Stimulated activated CD4-positive, alpha-beta T cell treated with anti-CD3 and anti-CD28 coated beads, Interleukin-12 subunit alpha, Interleukin-12 subunit beta, amount 100 ng/mL, for 24 hours (primary cell): ENCODE results near the gene TTBK1.
A peak's percentile ranks its signal among the peaks of the same experiment; 100 is the strongest.

Experiments used
- DNase-seq, 2 experiments: peaks; one replicate each; pipeline ENCODE4 v3.0.0-alpha.2; 2020; ENCODE audit warnings: low read depth in 2 of 2

TTBK1 gene

DNA sequence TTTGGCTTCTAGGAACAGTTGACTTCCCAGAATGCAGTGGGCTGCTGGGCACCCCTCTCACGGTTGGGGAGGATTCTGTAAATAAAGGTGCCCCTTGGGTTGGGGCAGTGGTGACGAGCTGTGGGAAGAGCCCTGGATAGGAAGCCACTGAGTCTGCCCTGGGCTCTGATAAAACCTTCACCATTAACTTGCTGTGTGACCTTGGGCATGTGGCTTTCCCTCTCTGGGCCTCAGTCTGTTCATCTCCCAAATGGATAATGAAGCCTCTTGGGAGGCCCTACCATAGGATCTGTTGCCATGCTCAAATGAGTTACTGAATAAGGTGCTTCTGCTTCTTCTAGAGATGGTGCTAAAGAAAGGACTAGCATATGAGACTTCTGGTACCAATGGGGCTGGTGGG lies 61.6 kb downstream of the TTBK1 start:
- DNase-seq, result no peak

DNA sequence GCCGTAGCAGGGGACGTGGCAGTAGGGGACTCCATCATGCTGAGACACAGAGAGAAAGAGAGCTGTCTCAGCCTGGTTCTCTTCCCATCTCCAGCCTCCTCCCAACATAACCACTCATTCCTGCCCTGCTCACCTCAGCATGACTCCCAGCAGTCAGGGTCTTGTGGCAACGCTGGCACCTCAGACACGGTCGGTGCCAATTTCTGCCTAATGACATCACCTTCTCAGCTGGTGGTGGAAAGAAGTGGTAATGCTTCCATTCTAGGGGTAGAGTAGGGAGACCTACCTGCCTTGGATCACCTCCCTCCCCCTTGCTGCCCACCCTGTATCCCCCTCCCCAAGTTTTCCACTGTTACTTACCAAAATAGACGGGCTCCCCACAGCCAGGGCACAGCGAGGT lies 62.8 kb downstream of the TTBK1 start:
- no peak for DNase-seq

DNA sequence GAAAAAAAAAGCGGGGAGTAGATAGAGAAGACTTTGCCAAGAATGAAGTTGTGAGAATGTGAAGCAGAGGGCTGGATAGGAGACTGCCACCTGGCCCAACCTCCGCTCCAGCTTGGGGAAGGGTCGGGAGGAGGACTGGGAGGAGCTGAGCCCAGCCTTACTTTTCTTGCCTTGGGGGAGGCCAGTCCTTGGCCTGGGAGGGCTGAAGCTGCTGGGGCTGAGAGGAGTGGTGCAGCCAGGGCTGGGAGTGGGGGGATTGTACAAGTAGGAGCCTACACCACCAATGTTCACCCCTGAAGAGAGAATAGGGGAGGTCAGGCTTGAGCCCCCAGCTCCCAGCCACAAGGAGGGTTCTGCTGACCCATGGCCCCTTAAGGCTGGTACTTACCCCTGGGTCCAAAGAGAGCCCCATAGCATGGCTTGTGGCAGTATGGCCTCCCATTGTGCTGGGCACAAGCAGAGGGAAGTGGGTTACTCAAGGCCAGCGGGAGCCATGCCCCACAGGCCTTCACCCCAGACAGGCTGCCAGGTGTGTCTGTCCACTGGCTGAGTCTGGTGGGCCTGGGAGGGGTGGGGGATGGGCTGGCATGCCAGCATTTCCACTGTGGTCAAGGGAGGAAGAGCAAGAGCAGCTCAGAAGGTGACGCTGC lies 64.3 kb downstream of the TTBK1 start:
- DNase-seq, result no peak

DNA sequence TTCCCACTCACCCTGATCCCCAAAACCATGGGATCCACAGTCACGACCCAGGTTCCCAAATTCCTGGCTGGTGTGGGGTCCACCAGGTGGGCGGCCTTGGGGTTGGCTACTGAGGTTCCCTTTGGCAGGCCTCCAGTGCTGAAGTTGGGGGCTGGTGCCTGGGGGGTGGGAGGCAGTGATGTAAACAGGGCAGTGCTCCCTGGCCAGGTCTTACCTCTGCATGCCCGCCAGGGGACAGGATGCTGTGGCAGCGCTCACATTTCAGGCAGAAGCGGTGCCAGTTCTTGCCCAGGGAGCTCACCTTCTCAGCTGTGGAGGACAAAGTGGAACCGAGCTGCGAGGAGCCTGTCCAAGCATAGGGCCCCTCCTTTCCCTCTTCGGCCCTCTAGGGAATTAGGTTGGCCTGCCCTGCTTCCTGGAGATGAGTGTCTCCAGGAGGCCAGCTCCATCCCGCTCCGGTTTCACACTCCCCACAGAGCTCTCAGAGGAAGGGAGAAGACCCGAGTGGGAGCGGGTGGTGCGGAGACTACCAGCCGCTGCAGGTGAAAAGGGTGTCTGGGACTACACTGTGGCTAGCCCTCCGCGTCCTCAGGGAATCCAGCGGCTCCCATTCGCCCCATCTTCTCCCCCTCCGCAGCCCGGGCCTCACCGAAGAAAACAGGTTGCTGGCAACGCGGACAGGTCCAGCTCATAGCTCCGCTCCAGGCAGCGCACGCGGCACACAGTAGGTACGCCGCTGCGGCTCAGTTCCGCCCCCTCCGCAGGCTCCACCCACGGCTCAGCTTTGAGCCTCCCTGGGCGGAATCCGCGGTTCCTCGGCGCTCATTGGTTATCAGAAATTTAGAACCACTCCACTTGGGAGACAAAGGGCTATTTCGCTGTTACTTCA lies 65.1 kb downstream of the TTBK1 start, which contains the start of gene CRIP3:
Gene CRIP3 (minus strand): TSS at position 726 of the 889 bp plus-strand sequence. CDS start 34 bp downstream, at position 692.
- peak in 1 of 2 experiments; percentile 52 for DNase-seq

DNA sequence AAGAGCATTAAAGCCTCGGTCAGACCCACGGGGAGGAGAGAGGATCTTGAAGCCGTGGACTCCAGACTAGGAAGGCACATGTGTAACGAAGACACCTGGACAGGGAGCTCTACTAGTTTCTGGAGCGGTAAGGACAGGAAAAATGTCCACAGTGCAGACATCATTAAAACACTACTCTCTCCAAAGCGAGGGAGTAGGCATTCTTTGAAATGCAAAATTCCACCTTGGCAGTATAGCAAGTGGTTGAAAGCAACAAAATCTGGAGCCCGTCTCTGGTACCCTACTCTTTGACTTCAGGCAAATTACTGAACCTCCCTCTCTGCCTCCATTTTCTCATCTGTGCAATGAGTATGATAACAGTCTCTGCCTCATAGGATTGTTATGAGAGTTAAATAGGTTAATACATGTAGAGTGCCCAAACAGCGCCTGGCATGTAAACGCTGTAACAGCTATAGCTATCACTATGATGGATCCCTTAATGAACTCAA lies 65.8 kb downstream of the TTBK1 start:
- DNase-seq, result no peak

DNA sequence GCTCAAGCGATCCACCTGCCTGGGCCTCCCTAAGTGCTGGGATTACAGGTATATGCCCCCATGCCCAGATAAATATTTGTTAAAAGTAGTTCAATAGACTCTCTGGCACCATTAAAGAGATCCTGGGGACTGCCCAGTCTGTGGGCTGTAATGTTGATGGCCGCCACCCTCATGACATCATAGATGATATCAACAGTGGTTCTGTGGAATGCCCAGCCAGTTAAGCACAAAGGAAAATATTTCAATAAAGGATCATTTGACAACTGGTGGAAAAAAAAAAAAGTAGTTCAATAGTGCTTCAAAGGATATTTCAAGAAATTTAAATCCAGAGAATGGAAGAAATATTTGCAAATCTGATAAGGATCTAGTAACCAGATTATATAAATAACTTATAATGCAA lies 66.9 kb downstream of the TTBK1 start:
- DNase-seq, result no peak

DNA sequence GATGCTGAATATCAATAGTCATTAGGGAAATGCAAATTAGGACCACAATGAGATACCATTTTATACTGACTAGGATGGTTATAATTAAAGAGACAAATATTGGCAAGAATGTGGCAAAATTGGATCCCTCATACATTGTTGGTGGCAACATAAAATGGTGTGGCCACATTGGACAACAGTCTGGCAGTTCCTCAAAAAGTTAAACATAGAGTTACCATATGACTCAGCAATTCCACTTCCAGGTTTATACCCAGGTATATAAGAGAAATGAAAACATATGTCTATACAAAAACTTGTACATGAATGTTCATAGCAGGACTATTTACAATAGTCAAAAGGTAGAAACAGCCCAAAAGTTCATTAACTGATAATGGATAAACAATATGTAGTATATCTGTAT lies 67.3 kb downstream of the TTBK1 start:
- DNase-seq, result no peak

DNA sequence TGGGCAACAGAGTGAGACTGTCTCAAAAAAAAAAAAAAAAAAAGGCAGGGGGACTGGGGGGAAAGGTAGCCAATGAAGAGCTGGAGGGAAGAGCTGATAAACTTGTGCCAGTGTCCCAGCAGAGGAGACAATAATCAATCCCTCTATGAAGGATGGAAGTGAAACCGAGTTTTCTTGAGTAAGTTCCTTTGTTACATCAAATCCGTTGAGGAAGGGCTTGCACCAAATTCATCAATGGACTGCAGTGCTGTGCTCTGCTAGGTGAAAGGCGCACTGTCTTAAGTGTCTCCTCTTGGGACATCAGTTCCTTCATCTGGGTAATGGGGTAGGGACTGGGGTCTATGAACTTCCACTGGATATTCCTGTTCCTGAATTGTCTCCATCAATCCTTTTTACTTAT lies 68.4 kb downstream of the TTBK1 start:
- no peak for DNase-seq

DNA sequence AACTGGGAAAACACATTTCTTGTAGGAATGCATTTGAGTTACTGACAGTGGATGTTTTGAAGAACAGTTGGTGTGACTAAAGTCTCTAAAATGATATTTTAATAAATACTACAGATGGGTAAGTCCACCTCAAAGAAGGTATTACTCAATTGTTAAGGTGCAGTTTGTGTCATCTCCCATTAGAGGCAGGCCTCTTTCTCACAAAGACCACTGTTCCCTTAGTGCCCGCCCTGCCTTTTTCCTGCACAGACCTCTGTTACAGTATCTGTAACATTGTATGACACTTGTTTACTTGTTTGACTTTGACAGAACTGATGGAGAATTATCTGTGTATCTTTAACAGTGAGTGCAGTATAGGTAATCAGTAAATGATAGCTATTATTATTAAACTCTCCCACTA lies 70.5 kb downstream of the TTBK1 start:
- DNase-seq, result no peak

DNA sequence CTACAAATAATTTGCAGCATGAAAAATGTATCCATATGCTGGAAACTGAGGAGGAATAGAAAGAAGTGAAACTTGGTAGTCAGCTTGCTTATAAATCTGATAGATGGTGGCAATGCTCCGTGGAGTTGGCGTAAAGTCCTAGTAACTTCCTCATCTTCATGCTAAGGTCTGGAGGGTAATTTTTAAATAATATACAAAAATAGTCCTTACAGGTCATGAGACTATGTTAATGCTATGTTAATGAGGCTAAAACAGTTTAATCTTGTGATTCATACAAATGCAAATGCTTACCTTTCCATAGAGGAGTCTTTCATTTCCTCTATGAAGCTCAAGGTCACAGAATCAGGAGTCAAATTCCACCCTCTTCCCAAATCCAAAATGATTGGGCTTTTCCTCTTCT lies 74.7 kb downstream of the TTBK1 start:
- no peak for DNase-seq

DNA sequence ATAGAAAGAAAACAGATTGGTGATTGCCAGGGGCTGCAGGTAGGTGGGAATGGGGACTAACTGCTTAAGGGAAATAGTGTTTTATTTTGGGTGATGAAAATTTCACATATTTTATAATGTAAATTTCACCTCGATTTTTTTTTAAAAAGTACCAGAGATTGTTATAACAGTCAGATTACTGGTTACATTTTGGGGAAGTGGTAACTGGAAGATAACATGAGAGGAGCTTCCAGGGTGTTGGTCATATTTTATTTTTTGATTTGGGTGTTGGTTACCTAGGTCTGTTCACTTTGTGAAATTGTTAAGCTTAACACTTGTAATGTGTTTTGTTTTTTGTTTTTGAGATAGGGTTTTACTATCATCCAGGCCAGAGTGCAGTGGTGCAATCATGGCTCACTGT lies 82.6 kb downstream of the TTBK1 start:
- no peak for DNase-seq

DNA sequence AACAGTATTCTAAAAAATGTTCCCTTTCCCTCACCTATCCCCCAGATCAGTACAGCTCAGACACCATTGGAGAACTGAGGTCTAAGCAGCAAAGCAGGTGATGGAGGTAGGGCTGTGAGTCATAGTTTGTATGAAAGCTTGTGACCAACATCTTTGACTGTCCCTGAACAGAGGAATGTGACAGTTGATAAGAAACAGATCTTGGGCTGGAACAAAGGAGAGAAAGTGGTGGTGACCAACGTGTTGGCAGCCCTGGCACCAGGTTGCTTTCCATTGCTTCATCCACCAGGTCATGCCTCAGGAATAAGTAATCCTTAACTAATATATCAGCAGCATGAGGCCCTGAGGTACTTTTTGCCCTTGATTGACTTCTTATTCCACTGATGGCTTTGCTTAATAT lies 85.2 kb downstream of the TTBK1 start:
- no peak for DNase-seq

DNA sequence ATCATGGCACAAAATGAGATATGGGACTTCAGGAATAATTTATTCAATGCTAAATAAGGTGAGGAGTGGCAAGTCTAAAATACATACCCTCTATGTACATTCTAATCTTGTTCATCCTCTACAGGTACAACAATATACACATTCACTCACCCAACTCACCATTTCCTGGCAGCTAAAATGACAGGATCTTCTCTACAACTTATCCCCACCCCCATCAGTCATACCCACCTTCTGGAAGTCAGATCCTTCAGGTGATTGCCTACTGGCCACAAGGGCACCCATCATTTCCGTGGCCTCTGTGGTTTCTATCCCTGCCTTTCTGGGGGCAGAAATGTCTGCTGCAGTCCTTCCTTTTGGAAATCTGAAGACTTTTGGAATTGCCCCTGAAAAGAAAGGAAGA lies 88.2 kb downstream of the TTBK1 start:
- DNase-seq, result no peak

DNA sequence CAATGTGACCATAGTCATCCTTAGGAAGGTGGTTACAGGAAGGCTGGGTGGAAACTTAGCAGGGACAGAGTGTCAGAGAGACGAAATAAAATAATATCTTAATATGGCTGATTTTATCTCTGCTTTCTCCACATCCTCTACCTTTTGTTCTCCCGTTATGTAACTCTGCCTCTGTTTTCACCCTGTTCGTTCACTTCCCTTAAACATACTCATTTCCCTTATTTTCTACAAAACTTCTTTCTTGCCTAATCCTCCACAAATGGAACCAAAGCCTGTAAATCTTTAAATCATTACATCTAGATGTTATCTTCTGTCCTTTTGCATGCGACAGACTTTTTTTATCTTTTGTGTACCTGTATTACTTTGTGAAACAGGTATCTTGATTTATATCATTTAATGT lies 88.6 kb downstream of the TTBK1 start:
- DNase-seq, result no peak

DNA sequence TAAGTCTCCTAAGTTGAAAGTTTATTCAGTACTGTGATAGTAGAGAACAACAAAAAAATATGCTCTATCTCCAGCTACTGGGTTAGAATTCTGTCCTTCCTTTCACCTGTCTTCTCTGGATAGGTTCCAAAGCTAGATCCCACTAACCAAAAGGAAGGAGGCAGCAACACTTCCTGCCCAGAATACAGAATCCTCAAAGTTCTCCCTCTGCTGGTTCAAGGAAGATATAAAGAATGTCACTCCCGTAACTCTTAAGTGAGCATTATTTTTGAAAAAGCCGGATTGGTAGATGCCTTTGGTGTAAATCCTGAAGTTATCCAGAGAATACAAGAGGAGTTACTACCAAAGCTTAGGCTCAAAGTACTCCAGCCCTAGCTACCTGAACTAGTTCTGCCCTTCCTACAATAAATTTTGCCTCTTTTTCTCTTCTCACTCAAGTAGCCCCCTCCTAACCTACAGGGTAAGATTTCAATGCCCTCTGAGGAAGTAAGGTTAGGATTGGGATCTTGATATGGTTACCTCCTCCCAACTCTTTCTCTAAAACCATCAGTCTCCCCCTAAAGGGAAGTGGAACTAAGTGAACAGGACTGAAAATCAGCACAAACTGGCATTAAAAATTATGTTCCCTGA lies 91.3 kb downstream of the TTBK1 start:
- no peak for DNase-seq

DNA sequence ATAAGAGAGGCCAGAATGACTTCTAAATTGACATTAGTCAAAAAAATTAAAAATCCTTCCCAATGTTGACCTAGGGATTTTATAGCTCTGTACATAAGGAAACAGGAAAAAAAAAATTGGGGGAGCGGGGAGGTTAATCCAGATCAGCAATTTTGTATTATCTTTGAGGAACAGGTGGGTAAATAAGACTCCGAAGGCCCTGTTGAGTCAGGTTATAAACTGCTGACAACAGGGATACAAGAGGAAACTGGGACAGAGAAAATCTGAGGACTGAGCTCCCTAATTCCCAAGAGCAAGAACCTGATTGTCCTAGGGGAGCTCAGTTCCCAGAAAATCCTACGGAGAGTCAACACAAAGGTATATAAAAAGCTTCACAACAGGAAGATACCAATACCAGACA lies 92.2 kb downstream of the TTBK1 start:
- no peak for DNase-seq

DNA sequence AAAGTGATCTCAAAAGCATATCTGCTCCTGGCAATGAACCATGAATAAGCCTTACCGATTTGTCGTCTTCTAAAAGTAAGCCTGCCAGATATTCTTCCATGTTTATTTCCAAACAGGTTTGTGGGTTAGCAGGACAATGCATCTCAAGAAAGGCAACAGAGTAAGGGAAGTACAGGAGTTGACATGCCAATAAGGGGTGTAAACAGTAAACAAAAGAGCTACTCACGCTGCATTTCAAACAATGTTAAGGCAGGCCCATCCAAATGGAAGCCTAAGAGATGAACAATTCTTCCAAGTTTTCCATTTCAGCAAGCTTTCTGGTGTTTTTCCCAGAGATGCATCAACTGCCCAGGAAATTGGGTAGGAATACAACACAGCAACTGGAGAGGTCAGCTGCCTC lies 93.1 kb downstream of the TTBK1 start:
- no peak for DNase-seq
